Mesendoderm (in vitro differentiated cells): ENCODE data around the gene ZNF592.
A peak's percentile ranks its signal among the peaks of the same experiment; 100 is the strongest.

Experiments
- DNase-seq: peaks from one replicate; pipeline ENCODE4 v3.0.0; 2013
- H2AK5ac ChIP-seq: 2 replicates; pipeline ENCODE4 v1.6.1; 2013; ENCODE audit warnings: low read length, inconsistent platforms
- H2BK120ac ChIP-seq: 2 replicates; pipeline ENCODE4 v1.6.1; 2013; ENCODE audit warnings: low read depth, mild to moderate bottlenecking, low read length, moderate library complexity, mixed read lengths
- H2BK15ac ChIP-seq: replicated peaks from 2 replicates; pipeline ENCODE4 v1.6.1; 2013; ENCODE audit warnings: low read depth, mild to moderate bottlenecking, moderate library complexity
- H2BK5ac ChIP-seq: 2 replicates; pipeline ENCODE4 v1.6.1; 2013; ENCODE audit warnings: low read length, inconsistent platforms
- H3K18ac ChIP-seq: 2 replicates; pipeline ENCODE4 v1.6.1; 2013; ENCODE audit warnings: mild to moderate bottlenecking, low read length, mixed read lengths
- H3K23ac ChIP-seq: one replicate; pipeline ENCODE4 v1.6.1; 2013; ENCODE audit warnings: low read length
- H3K27ac ChIP-seq: 2 replicates; pipeline ENCODE4 v1.5.1; 2013; ENCODE audit warnings: low read depth, mild to moderate bottlenecking, inconsistent platforms, low read length, moderate library complexity
- H3K27me3 ChIP-seq: 2 replicates; pipeline ENCODE4 v1.6.1; 2013; ENCODE audit warnings: low read length, control low read depth, mild to moderate bottlenecking, inconsistent platforms; ENCODE audit not compliant: insufficient read depth, poor library complexity
- H3K36me3 ChIP-seq: 2 replicates; pipeline ENCODE4 v1.6.1; 2013; ENCODE audit warnings: low read length, inconsistent platforms; ENCODE audit not compliant: control insufficient read depth, insufficient read depth
- H3K4ac ChIP-seq: one replicate; pipeline ENCODE4 v1.6.1; 2013; ENCODE audit warnings: low read depth, mild to moderate bottlenecking, low read length, moderate library complexity
- H3K4me1 ChIP-seq: 2 replicates; pipeline ENCODE4 v1.6.1; 2013; ENCODE audit warnings: low read depth, low read length, inconsistent platforms; ENCODE audit not compliant: control insufficient read depth
- H3K4me2 ChIP-seq: 2 replicates; pipeline ENCODE4 v1.6.1; 2013; ENCODE audit warnings: low read length
- H3K4me3 ChIP-seq: 2 replicates; pipeline ENCODE4 v1.5.1; 2013; ENCODE audit warnings: mild to moderate bottlenecking, low read length
- H3K56ac ChIP-seq: one replicate; pipeline ENCODE4 v1.6.1; 2013; ENCODE audit warnings: low read length
- H3K79me1 ChIP-seq: 2 replicates; pipeline ENCODE4 v1.6.1; 2013; ENCODE audit warnings: low read length, inconsistent platforms
- H3K79me2 ChIP-seq: 2 replicates; pipeline ENCODE4 v1.6.1; 2013; ENCODE audit warnings: mild to moderate bottlenecking, low read length; ENCODE audit not compliant: control insufficient read depth, insufficient read depth
- H3K9ac ChIP-seq: 2 replicates; pipeline ENCODE4 v1.6.1; 2013; ENCODE audit warnings: low read length, inconsistent platforms
- H4K5ac ChIP-seq: one replicate; pipeline ENCODE4 v1.6.1; 2013; ENCODE audit warnings: low read length
- H4K8ac ChIP-seq: one replicate; pipeline ENCODE4 v1.6.1; 2013; ENCODE audit warnings: low read depth, mild to moderate bottlenecking, control low read depth, low read length, moderate library complexity
- WGBS: extraction: QIAGEN DNeasy Blood & Tissue Kit; methylation state at CpG from one replicate; pipeline ENCODE4 v1.1.7; 2013; ENCODE audit warnings: low lambda C conversion rate, missing lambda C conversion rate; ENCODE audit not compliant: insufficient coverage; ENCODE audit errors: extremely low coverage; 5-methylcytosine and 5-hydroxymethylcytosine counted together

Gene ZNF592

DNA sequence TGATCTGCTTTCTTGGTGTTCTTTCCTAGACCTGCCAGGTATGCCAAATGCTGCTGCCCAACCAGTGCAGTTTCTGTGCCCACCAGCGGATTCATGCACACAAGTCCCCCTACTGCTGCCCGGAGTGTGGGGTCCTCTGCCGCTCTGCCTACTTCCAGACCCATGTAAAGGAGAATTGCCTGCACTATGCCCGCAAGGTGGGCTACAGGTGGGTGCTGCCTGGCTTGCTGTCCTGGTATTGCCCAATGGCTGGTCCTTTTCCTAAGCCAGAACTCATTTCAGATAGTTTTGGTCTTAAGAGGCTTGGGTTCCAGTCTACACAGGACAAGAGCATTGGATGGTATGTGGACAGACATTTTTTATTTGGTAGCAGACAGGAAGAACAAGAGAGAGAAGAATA, 42.3 kb downstream of the ZNF592 start:
- H2BK15ac ChIP-seq = no peak overlapping the region
- H2BK5ac ChIP-seq = no peak overlapping the region
- no peak overlapping the region for H3K56ac ChIP-seq
- H3K27me3 ChIP-seq = no peaks in the 10 kb centered on the region
- H3K4me2 ChIP-seq = no peak overlapping the region
- peak overlapping the region; percentile 30 for H3K27ac ChIP-seq
- no peak for DNase-seq
- no CpG with 5 or more reads among the region's 4 CpGs for WGBS
- H2AK5ac ChIP-seq = no peak overlapping the region
- no peak overlapping the region for H3K23ac ChIP-seq
- no peak overlapping the region for H4K8ac ChIP-seq
- H3K4me3 ChIP-seq = no peak overlapping the region
- H3K36me3 ChIP-seq = peaks cover 3% of the 10 kb centered on the region
- H3K4me1 ChIP-seq = no peaks in the 10 kb centered on the region
- no peak overlapping the region for H4K5ac ChIP-seq
- no peak overlapping the region for H2BK120ac ChIP-seq
- no peak overlapping the region for H3K9ac ChIP-seq
- H3K18ac ChIP-seq = no peak overlapping the region
- H3K79me1 ChIP-seq = peaks cover 14% of the 10 kb centered on the region
- H3K79me2 ChIP-seq = peaks cover 20% of the 10 kb centered on the region
- H3K4ac ChIP-seq = no peak overlapping the region

DNA sequence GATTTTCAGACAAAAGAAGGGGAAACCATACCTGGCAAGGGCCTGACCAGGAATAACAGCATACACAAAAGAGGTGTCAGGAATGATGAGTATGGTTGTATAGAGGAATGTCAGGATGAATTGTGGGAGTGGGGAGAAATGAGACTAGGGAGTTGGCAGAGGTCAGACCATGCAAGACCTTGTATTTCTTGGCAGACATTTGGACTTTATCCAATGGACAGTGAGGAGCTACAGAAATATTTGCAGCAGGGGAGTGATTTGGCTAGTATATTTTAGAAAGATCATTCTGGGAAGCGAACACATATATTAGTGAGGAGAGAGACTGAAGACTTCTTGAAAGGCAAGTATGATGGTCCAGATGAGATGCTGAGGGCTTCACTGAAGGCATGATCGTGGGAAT, 43.4 kb downstream of the ZNF592 start:
- no peak overlapping the region for H3K4ac ChIP-seq
- no peak overlapping the region for H2BK5ac ChIP-seq
- H3K27me3 ChIP-seq = no peaks in the 10 kb centered on the region
- no peak overlapping the region for H3K18ac ChIP-seq
- H3K4me1 ChIP-seq = no peaks in the 10 kb centered on the region
- H3K79me2 ChIP-seq = peaks cover 13% of the 10 kb centered on the region
- H4K8ac ChIP-seq = no peak overlapping the region
- peaks cover 14% of the 10 kb centered on the region for H3K79me1 ChIP-seq
- DNase-seq = no peak
- no peak overlapping the region for H3K4me2 ChIP-seq
- H3K23ac ChIP-seq = no peak overlapping the region
- H3K27ac ChIP-seq = no peak overlapping the region
- H2AK5ac ChIP-seq = no peak overlapping the region
- no peak overlapping the region for H3K9ac ChIP-seq
- H3K36me3 ChIP-seq = peaks cover 3% of the 10 kb centered on the region
- H3K4me3 ChIP-seq = no peak overlapping the region
- no peak overlapping the region for H2BK120ac ChIP-seq
- WGBS = no CpG with 5 or more reads among the region's 2 CpGs
- H2BK15ac ChIP-seq = no peak overlapping the region
- H3K56ac ChIP-seq = no peak overlapping the region
- H4K5ac ChIP-seq = no peak overlapping the region

- Histone ChIP-seq H2BK15ac (no peak overlapping the region), H3K36me3 (peaks cover 3% of the 10 kb centered on the region)
Measured at GRCh38 chr15:84793431-84794161, 45.2 kb downstream of the ZNF592 start.

GRCh38 chr15:84794162-84794547, 45.8 kb downstream of the ZNF592 start:
- WGBS = no CpG with 5 or more reads among the region's 4 CpGs
- Histone ChIP-seq H3K79me1 (peaks cover 8% of the 10 kb centered on the region), H2BK15ac (no peak overlapping the region), H3K18ac (no peak overlapping the region), H3K9ac (no peak overlapping the region), H3K23ac (no peak overlapping the region), H3K4me1 (no peaks in the 10 kb centered on the region), H4K5ac (no peak overlapping the region), H3K79me2 (peaks cover 2% of the 10 kb centered on the region), H4K8ac (no peak overlapping the region), H3K4ac (no peak overlapping the region), H3K4me2 (no peak overlapping the region), H3K36me3 (peaks cover 4% of the 10 kb centered on the region), H2AK5ac (no peak overlapping the region), H3K27ac (no peak overlapping the region), H3K27me3 (no peaks in the 10 kb centered on the region), H3K4me3 (no peak overlapping the region), H2BK120ac (no peak overlapping the region), H2BK5ac (no peak overlapping the region), H3K56ac (no peak overlapping the region)
- no peak for DNase-seq

More at GRCh38 chr15:84793431-84794161, 45.2 kb downstream of the ZNF592 start:
- Histone ChIP-seq H3K79me2 (peaks cover 3% of the 10 kb centered on the region), H4K8ac (no peak overlapping the region), H3K4ac (no peak overlapping the region), H2BK5ac (no peak overlapping the region), H4K5ac (no peak overlapping the region), H3K4me3 (no peak overlapping the region), H3K4me2 (no peak overlapping the region), H3K79me1 (peaks cover 8% of the 10 kb centered on the region), H3K56ac (no peak overlapping the region), H3K23ac (no peak overlapping the region), H2BK120ac (no peak overlapping the region), H2AK5ac (no peak overlapping the region), H3K27ac (no peak overlapping the region), H3K9ac (no peak overlapping the region), H3K27me3 (no peaks in the 10 kb centered on the region), H3K4me1 (no peaks in the 10 kb centered on the region), H3K18ac (no peak overlapping the region)
- DNase-seq = no peak
- no CpG with 5 or more reads among the region's 7 CpGs for WGBS

DNA sequence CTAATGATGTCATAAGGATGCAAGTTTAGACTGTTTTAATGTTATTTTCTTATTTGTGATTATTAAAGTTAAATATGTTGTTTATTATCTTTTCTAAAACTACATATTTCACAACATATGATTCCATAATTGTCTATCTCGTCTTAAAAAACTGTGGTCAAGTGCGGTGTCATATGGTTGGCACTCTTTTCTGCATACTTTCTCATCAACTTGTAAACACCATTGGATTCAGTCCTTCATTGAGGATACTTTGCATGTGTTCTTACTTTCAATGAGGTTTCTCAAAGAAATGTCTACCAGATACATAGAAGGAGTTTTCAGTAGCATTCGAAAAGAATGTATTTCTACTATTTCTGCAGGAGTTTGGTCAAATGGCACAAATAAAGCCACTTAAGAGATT, 46.8 kb downstream of the ZNF592 start:
- WGBS = no CpG with 5 or more reads among the region's 3 CpGs
- no peak overlapping the region for H2BK15ac ChIP-seq
- peaks cover under 1% of the 10 kb centered on the region for H3K79me2 ChIP-seq

GRCh38 chr15:84797212-84797611, 48.8 kb downstream of the ZNF592 start:
- no peak overlapping the region for H2AK5ac ChIP-seq
- H2BK15ac ChIP-seq = no peak overlapping the region
- no peak overlapping the region for H2BK120ac ChIP-seq
- no peaks in the 10 kb centered on the region for H3K4me1 ChIP-seq
- no peak overlapping the region for H3K56ac ChIP-seq
- no peak overlapping the region for H3K4ac ChIP-seq
- no peak overlapping the region for H3K27ac ChIP-seq
- H2BK5ac ChIP-seq = no peak overlapping the region
- H3K9ac ChIP-seq = no peak overlapping the region
- no peak overlapping the region for H3K18ac ChIP-seq
- H3K23ac ChIP-seq = no peak overlapping the region
- no peaks in the 10 kb centered on the region for H3K79me2 ChIP-seq
- H3K27me3 ChIP-seq = no peaks in the 10 kb centered on the region
- no peak for DNase-seq
- H3K4me3 ChIP-seq = no peak overlapping the region
- no peak overlapping the region for H3K4me2 ChIP-seq
- peaks cover 9% of the 10 kb centered on the region for H3K36me3 ChIP-seq
- no peak overlapping the region for H4K5ac ChIP-seq
- no CpG with 5 or more reads among the region's 4 CpGs for WGBS
- H3K79me1 ChIP-seq = peaks cover 2% of the 10 kb centered on the region
- H4K8ac ChIP-seq = no peak overlapping the region

More for the DNA sequence above, 46.8 kb downstream of the ZNF592 start:
- Histone ChIP-seq H3K4me2 (no peak overlapping the region), H3K27me3 (no peaks in the 10 kb centered on the region), H4K5ac (no peak overlapping the region), H3K18ac (no peak overlapping the region), H3K9ac (no peak overlapping the region), H3K27ac (no peak overlapping the region), H3K4ac (no peak overlapping the region), H3K56ac (no peak overlapping the region), H3K36me3 (peaks cover 8% of the 10 kb centered on the region), H3K4me1 (no peaks in the 10 kb centered on the region), H2AK5ac (no peak overlapping the region), H2BK120ac (no peak overlapping the region), H3K23ac (no peak overlapping the region), H4K8ac (no peak overlapping the region), H2BK5ac (no peak overlapping the region), H3K4me3 (no peak overlapping the region), H3K79me1 (peaks cover 6% of the 10 kb centered on the region)
- no peak for DNase-seq
